Measurements from ENCODE around the gene MSGN1. TPM values are rescaled to one million over a fixed set of nuclear protein-coding genes. Genes with fewer than 3 reads are reported as not detected.

MSGN1 gene
- total and polyA plus RNA-seq, 2 of the 8 experiments (the other 6 are each of a cell fraction or from before 2014, with no cell fraction given): not detected

- no peak for TF ChIP-seq SP2 (IDR thresholded peaks at IDR 0.05; ENCODE audit: low read length)
- TF ChIP-seq SIRT6 (IDR thresholded peaks at IDR 0.05; ENCODE audit: low read length): no peak
- TF ChIP-seq CHD2 (IDR thresholded peaks at IDR 0.05; ENCODE audit: low read length): no peak
- no peak for TF ChIP-seq HDAC2 (IDR thresholded peaks at IDR 0.05; ENCODE audit: borderline replicate concordance in 1 of 2, low read depth in 2 of 2, low read length in 2 of 2)
Observed at GRCh38 chr2:17795309-17795708, 21.0 kb upstream of the MSGN1 start (continued).

All from H1 (cell line).